KMS-11 (cell line): Measurements from ENCODE around the gene SSUH2.

Source experiments
- H2AFZ ChIP-seq: fragments of 200-600 bp; sonication (generic); 2 replicates; pipeline ENCODE4 v1.6.1; 2016; ENCODE audit warnings: antibody characterized with exemption, mixed run types, low read depth
- H3K27ac ChIP-seq: fragments of 200-600 bp; sonication (generic); 2 replicates; pipeline ENCODE4 v1.6.1; 2016; ENCODE audit warnings: mild to moderate bottlenecking, mixed run types
- H3K27me3 ChIP-seq: fragments of 200-600 bp; sonication (generic); 2 replicates; pipeline ENCODE4 v1.6.1; 2017; ENCODE audit warnings: mild to moderate bottlenecking, low read depth, mixed run types, moderate library complexity; ENCODE audit not compliant: insufficient read depth
- H3K36me3 ChIP-seq: fragments of 200-600 bp; sonication (generic); 2 replicates; pipeline ENCODE4 v1.6.1; 2017; ENCODE audit warnings: mild to moderate bottlenecking, mixed run types; ENCODE audit not compliant: insufficient read depth
- H3K4me1 ChIP-seq: fragments of 200-600 bp; sonication (generic); 2 replicates; pipeline ENCODE4 v1.6.1; 2016; ENCODE audit warnings: mild to moderate bottlenecking, low read depth, mixed run types; ENCODE audit not compliant: poor library complexity, severe bottlenecking
- H3K4me2 ChIP-seq: fragments of 200-600 bp; sonication (generic); 2 replicates; pipeline ENCODE4 v1.7.0; 2016; ENCODE audit warnings: mild to moderate bottlenecking, mixed run types
- H3K4me3 ChIP-seq: fragments of 200-600 bp; sonication (generic); IDR thresholded peaks from 2 replicates; pipeline ENCODE4 v1.6.1; 2017; ENCODE audit warnings: low read depth, low read length, mixed read lengths; ENCODE audit not compliant: insufficient read depth
- H3K79me2 ChIP-seq: fragments of 200-600 bp; sonication (generic); 2 replicates; pipeline ENCODE4 v1.6.1; 2016; ENCODE audit warnings: low read depth, mixed run types; ENCODE audit not compliant: insufficient read depth
- H3K9ac ChIP-seq: fragments of 200-600 bp; sonication (generic); 2 replicates; pipeline ENCODE4 v1.6.1; 2016; ENCODE audit warnings: mild to moderate bottlenecking, mixed run types
- H4K20me1 ChIP-seq: fragments of 200-600 bp; sonication (generic); 2 replicates; pipeline ENCODE4 v1.6.1; 2016; ENCODE audit warnings: mild to moderate bottlenecking, mixed run types; ENCODE audit not compliant: insufficient read depth
- TF ChIP-seq, protein P1 (sequence below): fragments of 200-600 bp; sonication (generic); conservative IDR thresholded peaks from 2 replicates; pipeline ENCODE4 v1.6.1; 2017; ENCODE audit warnings: low read depth, mild to moderate bottlenecking, antibody characterized with exemption, low read length, moderate library complexity, mixed read lengths

SSUH2 gene

DNA sequence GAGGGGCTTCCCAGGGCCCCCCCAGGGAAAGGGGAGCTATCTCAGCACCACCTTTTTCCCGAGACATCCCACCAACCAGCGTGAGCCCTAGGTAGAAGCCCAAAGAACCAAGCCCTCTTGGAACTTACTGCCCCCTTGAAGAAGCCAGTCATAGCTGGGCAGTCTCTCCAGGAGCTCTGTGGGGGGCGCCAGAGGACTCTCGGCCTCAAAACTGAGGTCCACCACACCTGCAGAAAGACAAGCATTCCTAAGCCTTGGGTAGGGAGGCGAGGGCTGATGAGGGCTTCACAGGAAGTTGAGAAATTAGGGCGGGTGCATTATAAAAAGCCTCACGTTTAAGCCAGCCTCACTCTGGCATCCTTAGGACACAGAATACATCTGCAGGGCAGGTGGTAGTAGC, 9.0 kb downstream of the SSUH2 start:
- H3K27me3 ChIP-seq, result no peaks in the 10 kb centered on the region
- H3K9ac ChIP-seq, result no peak overlapping the region
- no peak overlapping the region for H3K4me2 ChIP-seq
- no peak overlapping the region for H2AFZ ChIP-seq
- no peaks in the 10 kb centered on the region for H3K79me2 ChIP-seq
- no peaks in the 10 kb centered on the region for H3K36me3 ChIP-seq
- H4K20me1 ChIP-seq, result no peaks in the 10 kb centered on the region
- TF ChIP-seq, protein P1, sequence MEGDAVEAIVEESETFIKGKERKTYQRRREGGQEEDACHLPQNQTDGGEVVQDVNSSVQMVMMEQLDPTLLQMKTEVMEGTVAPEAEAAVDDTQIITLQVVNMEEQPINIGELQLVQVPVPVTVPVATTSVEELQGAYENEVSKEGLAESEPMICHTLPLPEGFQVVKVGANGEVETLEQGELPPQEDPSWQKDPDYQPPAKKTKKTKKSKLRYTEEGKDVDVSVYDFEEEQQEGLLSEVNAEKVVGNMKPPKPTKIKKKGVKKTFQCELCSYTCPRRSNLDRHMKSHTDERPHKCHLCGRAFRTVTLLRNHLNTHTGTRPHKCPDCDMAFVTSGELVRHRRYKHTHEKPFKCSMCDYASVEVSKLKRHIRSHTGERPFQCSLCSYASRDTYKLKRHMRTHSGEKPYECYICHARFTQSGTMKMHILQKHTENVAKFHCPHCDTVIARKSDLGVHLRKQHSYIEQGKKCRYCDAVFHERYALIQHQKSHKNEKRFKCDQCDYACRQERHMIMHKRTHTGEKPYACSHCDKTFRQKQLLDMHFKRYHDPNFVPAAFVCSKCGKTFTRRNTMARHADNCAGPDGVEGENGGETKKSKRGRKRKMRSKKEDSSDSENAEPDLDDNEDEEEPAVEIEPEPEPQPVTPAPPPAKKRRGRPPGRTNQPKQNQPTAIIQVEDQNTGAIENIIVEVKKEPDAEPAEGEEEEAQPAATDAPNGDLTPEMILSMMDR, result no peak
- no peak overlapping the region for H3K27ac ChIP-seq
- no peak overlapping the region for H3K4me3 ChIP-seq
- peaks cover 13% of the 10 kb centered on the region for H3K4me1 ChIP-seq

DNA sequence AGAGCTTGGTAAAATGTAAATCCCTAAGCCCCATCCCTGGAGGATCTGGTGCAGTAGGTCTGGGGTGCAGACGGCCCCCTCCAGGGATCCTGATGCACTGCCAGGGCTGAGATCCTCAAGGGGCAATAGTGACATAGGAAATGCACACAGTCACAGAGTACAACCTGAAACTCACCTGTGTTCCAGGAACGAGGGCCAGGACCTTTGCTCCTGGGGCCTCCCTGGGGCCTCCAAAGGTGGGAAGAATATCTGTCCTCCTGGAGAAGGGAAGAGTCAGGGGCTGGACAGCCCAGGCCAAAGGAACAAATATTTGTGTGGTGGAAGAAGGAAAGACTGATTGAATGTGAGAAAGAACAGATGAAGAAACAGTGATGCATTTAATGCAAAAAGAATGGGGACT, 9.5 kb downstream of the SSUH2 start:
- H3K4me1 ChIP-seq, result peaks cover 17% of the 10 kb centered on the region
- TF ChIP-seq, protein P1, result no peak
- no peak overlapping the region for H3K4me2 ChIP-seq
- H3K27me3 ChIP-seq, result no peaks in the 10 kb centered on the region
- H3K79me2 ChIP-seq, result no peaks in the 10 kb centered on the region
- no peak overlapping the region for H3K27ac ChIP-seq
- no peak overlapping the region for H2AFZ ChIP-seq
- H3K36me3 ChIP-seq, result no peaks in the 10 kb centered on the region
- no peak overlapping the region for H3K4me3 ChIP-seq
- no peak overlapping the region for H3K9ac ChIP-seq
- no peaks in the 10 kb centered on the region for H4K20me1 ChIP-seq

DNA sequence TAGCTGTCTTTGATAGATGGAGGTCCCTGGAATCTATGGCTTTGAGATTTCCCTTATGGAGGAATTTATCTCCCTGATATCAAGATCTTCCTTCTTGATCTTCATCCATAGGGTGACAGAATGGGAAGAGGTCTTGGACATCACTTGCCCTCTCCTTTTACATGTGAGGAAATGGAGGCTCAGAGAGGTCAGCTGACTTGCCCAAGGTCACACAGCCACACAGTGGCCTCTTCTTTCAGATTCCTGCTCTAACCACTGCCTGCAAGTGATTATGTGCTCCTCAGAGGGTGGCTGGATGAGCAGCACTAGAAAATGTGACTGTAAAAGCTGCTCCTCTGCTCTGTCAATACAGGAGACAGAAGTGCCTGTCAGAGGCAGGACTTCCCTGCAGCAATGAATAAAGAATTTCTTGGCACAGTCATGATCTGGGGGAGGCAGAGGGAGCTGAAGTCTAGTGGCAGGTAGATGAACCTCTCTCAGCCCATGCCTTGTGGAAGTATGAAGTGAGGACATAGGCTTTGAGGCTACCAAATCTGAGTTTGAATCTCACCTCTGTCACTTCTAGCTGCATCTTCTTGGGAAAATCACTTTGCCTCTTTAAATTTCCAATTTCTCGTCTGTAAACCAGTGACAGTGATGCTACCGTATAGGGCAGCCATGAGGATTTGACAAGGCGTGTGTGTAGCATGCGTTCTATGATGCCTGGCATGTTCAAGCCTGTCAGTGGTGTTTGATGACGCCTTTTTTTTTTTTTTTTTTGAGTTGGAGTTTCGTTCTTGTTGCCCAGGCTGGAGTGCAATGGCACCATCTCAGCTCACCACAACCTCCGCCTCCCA, 12.0 kb downstream of the SSUH2 start:
- no peak overlapping the region for H3K27ac ChIP-seq
- no peaks in the 10 kb centered on the region for H3K36me3 ChIP-seq

DNA sequence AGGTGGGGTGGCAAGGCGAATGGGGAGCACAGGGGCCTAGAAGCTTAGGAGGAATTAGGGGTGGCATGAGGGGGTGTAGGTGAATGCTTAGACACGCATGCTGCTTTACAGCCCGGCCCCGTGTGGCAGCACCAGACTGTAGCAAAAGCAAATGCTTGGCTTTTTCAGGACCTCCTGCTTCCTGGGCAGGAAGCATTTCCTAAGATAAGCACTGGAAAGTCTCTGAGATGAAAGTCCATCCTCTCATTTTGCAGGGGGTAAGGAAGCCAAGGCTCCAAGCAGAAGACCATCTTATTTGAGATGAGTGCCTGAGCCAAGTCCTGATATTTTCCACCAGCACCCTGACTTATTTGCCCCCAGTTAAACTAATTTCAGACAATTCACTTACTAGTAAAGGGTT, 12.9 kb downstream of the SSUH2 start:
- Histone ChIP-seq H3K27me3 (no peaks in the 10 kb centered on the region), H3K4me1 (peaks cover 44% of the 10 kb centered on the region), H3K36me3 (no peaks in the 10 kb centered on the region), H4K20me1 (no peaks in the 10 kb centered on the region), H2AFZ (no peak overlapping the region), H3K27ac (no peak overlapping the region), H3K4me2 (no peak overlapping the region), H3K9ac (no peak overlapping the region), H3K79me2 (no peaks in the 10 kb centered on the region), H3K4me3 (no peak overlapping the region)
- TF ChIP-seq, protein P1, result no peak

More for the DNA sequence above, 12.0 kb downstream of the SSUH2 start:
- Histone ChIP-seq H3K27me3 (no peaks in the 10 kb centered on the region), H3K79me2 (no peaks in the 10 kb centered on the region), H2AFZ (no peak overlapping the region), H3K4me1 (peaks cover 39% of the 10 kb centered on the region), H3K4me2 (no peak overlapping the region), H4K20me1 (no peaks in the 10 kb centered on the region), H3K9ac (no peak overlapping the region), H3K4me3 (no peak overlapping the region)
- TF ChIP-seq, protein P1, result no peak
